ENCODE measurements around the gene HS3ST3B1. TPM values are rescaled to one million over a fixed set of nuclear protein-coding genes. Genes with fewer than 3 reads are reported as not detected.

HS3ST3B1 gene
- total RNA-seq, 4 donors from 2014 or later = 2.5 to 5.5 (median 3.3) TPM

DNA sequence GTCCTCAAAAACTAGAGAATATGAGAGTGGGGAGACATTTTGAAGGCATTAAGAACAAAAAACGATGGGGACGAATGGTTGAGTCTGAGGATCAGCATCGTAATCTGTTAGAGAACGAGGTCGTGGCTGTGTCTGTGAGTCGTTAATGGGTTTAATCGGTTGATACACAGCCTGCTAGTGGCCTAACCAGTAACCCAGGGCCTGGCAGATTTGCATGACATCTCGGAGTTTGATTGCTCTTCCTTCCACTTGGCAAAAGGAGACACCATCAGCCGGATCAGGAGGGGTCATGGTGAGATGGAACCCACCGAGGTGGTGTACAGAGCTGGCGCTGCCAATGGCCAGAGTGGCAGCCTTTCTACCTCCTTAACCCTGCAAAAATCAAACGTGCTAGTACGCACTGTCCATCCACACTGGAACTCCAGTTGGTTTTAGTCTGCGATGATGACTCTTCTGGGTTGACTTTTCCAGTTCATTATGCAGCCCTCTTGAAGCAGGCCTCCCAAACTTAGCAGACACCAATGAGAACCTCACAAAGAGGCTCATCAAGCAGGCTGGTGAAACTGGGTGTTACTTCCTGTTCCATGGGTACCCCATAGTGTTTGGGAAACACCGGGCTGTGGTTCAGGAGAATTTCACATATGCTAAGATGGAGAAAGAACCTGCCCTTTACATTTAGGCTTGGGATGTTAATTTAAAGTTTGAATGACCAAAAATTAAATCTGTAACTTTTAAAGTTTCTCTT, 4.1 kb downstream of the HS3ST3B1 start:
- WGBS = 77% methylated on average over 15 of the region's 15 CpGs
- peaks cover 37 to 61% (median 58%) of the 10 kb centered on the region in 4 donors for H3K4me1 ChIP-seq
- intact Hi-C loops (cut with DNase I) = loop anchor here (5.0 to 10.0 kb wide), 3 partner anchors 228 to 968 kb away; no protein-coding TSS in a partner anchor

DNA sequence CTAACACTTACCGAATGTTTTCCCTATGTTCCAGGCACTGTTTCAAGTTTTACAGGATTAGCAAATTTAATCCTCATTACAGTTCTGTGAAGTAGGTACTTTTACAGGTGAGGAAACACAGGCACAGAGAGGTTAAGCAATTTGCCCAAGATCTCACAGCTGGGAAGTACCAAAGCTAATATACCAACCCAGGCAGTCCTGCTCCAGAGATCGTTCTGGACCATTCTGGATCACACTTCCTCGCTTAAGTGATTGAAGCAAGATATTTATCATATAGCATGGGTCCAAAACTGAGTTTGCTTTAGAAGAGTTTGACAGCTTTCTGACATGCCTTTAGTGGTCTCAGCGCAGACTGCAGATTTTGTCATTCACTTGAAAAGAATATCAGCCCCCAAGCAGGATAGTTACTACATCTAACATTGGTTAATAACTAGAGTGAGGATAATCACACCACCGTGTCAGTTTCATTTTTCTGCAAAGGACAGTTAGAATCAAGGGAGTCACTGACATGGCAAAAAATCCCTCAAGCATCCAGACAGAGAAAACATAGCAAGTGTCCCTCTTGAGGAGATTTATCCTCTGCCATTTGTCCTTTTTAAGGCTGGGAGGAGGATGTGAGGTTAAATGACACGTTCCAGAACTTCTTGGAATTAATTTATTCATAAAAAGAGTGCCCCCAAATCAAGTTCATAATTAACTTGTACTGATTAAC, 5.1 kb downstream of the HS3ST3B1 start:
- no peak overlapping the region for H3K27ac ChIP-seq (replicated peaks in 1 of 4)
- H3K4me1 ChIP-seq = peaks cover 36 to 58% (median 54%) of the 10 kb centered on the region in 4 donors
- H3K27me3 ChIP-seq = peaks cover 0 to 99% (median 51%) of the 10 kb centered on the region in 4 donors
- DNase-seq (ENCODE audit: extremely low spot score) = no peak
- intact Hi-C loops (cut with DNase I) = loop anchor here (5.0 to 10.0 kb wide), 2 partner anchors 629 to 969 kb away; no protein-coding TSS in a partner anchor
- H3K36me3 ChIP-seq = no peaks in the 10 kb centered on the region
- H3K9me3 ChIP-seq = no peaks in the 10 kb centered on the region
- H3K4me3 ChIP-seq = no peak overlapping the region
- TF ChIP-seq POLR2AphosphoS5 (IDR thresholded peaks at IDR 0.05) (no peak), POLR2A (IDR thresholded peaks at IDR 0.05; ENCODE audit: low read depth) (no peak)
- 74% methylated on average over 6 of the region's 6 CpGs for WGBS

More for the DNA sequence above, 4.1 kb downstream of the HS3ST3B1 start:
- Histone ChIP-seq H3K27me3 (peaks cover 0 to 99% (median 50%) of the 10 kb centered on the region in 4 donors), H3K27ac (replicated peaks in 1 of 4) (no peak overlapping the region), H3K36me3 (no peaks in the 10 kb centered on the region), H3K4me3 (no peak overlapping the region), H3K9me3 (no peaks in the 10 kb centered on the region)
- TF ChIP-seq POLR2AphosphoS5 (IDR thresholded peaks at IDR 0.05) (no peak), EP300 (IDR thresholded peaks at IDR 0.05) (no peak), POLR2A (IDR thresholded peaks at IDR 0.05; ENCODE audit: low read depth) (no peak)
- TF ChIP-seq, protein P1, sequence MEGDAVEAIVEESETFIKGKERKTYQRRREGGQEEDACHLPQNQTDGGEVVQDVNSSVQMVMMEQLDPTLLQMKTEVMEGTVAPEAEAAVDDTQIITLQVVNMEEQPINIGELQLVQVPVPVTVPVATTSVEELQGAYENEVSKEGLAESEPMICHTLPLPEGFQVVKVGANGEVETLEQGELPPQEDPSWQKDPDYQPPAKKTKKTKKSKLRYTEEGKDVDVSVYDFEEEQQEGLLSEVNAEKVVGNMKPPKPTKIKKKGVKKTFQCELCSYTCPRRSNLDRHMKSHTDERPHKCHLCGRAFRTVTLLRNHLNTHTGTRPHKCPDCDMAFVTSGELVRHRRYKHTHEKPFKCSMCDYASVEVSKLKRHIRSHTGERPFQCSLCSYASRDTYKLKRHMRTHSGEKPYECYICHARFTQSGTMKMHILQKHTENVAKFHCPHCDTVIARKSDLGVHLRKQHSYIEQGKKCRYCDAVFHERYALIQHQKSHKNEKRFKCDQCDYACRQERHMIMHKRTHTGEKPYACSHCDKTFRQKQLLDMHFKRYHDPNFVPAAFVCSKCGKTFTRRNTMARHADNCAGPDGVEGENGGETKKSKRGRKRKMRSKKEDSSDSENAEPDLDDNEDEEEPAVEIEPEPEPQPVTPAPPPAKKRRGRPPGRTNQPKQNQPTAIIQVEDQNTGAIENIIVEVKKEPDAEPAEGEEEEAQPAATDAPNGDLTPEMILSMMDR (IDR thresholded peaks at IDR 0.05) = no peak
- DNase-seq (ENCODE audit: extremely low spot score) = no peak

DNA sequence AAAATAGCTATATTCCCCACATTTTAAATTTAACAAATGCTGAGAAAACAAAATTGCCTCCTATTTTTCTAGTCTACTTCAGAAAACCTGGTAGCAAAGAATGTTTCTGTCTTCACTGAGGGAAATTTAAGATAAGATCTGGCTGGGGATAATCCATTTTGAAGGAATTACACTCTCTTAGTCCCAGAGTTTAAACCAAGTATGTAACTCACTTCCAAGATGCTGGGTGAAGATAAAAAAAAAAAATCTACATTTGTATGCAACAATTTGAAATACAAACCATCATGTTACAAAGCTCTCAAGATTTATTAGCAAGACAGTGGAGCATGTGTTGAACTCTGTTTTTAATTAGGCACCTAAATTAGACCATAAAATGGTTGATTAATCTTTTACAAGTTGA, 5.7 kb downstream of the HS3ST3B1 start:
- DNase-seq (ENCODE audit: extremely low spot score) = no peak

DNA sequence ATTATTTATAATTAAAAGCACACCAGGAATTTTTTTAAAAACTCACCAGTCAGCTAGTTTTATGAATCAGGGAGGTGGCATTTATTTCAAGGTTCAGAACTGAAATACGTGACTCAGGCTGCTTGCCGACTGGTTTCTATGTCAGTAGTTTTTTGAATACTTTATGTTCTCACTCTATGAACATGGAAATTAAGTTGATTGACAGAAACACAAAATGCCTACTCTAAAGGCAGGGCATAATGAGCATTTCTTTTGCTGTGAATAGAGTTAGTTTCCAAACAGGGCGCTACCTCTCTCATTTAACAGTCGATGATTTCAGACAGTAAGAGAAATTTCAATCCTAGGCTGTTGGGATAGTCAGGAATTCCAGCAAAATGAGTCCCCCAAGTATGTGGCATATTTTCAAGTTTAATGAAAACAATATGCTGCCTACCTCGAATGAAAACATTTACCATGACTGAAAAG, 6.7 kb downstream of the HS3ST3B1 start:
- TF ChIP-seq EP300 (IDR thresholded peaks at IDR 0.05) = no peak
- TF ChIP-seq, protein P1 (IDR thresholded peaks at IDR 0.05) = no peak
- no peak for TF ChIP-seq POLR2A (IDR thresholded peaks at IDR 0.05; ENCODE audit: low read depth)
- no peak for TF ChIP-seq POLR2AphosphoS5 (IDR thresholded peaks at IDR 0.05)
- no peak for DNase-seq (ENCODE audit: extremely low spot score)
- intact Hi-C loops (cut with DNase I) = loop anchor here (5.0 to 10.0 kb wide), 2 partner anchors 627 to 970 kb away; no protein-coding TSS in a partner anchor
- H3K9me3 ChIP-seq = no peaks in the 10 kb centered on the region
- H3K27ac ChIP-seq (replicated peaks in 1 of 4) = no peak overlapping the region
- H3K4me3 ChIP-seq = no peak overlapping the region
- peaks cover 0 to 83% (median 42%) of the 10 kb centered on the region in 4 donors for H3K27me3 ChIP-seq
- 73% methylated on average over 5 of the region's 5 CpGs for WGBS
- H3K4me1 ChIP-seq = peaks cover 25 to 42% (median 38%) of the 10 kb centered on the region in 4 donors
- no peaks in the 10 kb centered on the region for H3K36me3 ChIP-seq

More for the DNA sequence above, 5.7 kb downstream of the HS3ST3B1 start:
- Histone ChIP-seq H3K4me3 (no peak overlapping the region), H3K27me3 (peaks cover 0 to 93% (median 48%) of the 10 kb centered on the region in 4 donors), H3K27ac (replicated peaks in 1 of 4) (no peak overlapping the region), H3K9me3 (no peaks in the 10 kb centered on the region), H3K4me1 (peaks cover 31 to 52% (median 48%) of the 10 kb centered on the region in 4 donors), H3K36me3 (no peaks in the 10 kb centered on the region)
- TF ChIP-seq, protein P1 (IDR thresholded peaks at IDR 0.05) = no peak
- TF ChIP-seq POLR2AphosphoS5 (IDR thresholded peaks at IDR 0.05) (no peak), POLR2A (IDR thresholded peaks at IDR 0.05; ENCODE audit: low read depth) (no peak), EP300 (IDR thresholded peaks at IDR 0.05) (no peak)
- intact Hi-C loops (cut with DNase I) = loop anchor here (5.0 to 10.0 kb wide), 2 partner anchors 628 to 969 kb away; no protein-coding TSS in a partner anchor

DNA sequence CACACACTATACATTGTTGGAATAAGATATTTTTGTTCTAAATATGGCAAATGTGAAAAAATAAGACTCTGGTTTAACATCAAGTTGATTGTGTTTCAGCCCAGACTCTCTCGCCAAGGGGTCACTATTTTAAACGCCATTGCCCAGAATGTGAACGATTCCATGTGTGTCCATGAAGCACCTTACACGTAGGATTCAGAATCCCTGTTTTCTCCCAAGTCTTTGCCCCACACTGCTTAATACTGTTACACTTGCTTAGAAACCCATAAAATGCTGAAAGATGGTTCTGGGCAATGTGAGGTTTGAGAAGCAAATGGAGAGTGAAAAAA, 7.7 kb downstream of the HS3ST3B1 start:
- intact Hi-C loops (cut with DNase I) = loop anchor here (5.0 to 10.0 kb wide), 2 partner anchors 626 to 971 kb away; no protein-coding TSS in a partner anchor
- 41% methylated on average over 4 of the region's 4 CpGs for WGBS
- Histone ChIP-seq H3K27ac (replicated peaks in 1 of 4) (peak overlapping the region in 2 of 4 donors; percentile 1 to 59), H3K9me3 (no peaks in the 10 kb centered on the region), H3K36me3 (no peaks in the 10 kb centered on the region), H3K27me3 (peaks cover 0 to 79% (median 33%) of the 10 kb centered on the region in 4 donors), H3K4me3 (peak overlapping the region; percentile 50 to 62 (median 54)), H3K4me1 (peaks cover 19 to 32% (median 28%) of the 10 kb centered on the region in 4 donors)
- TF ChIP-seq EP300 (IDR thresholded peaks at IDR 0.05) = no peak
- no peak for DNase-seq (ENCODE audit: extremely low spot score)

Data from esophagus muscularis mucosa (tissue), 4 donors.